ENCODE measurements around the gene RPTOR. TPM values are rescaled to one million over a fixed set of nuclear protein-coding genes. Genes with fewer than 3 reads are reported as not detected.

RPTOR gene
- total and polyA plus RNA-seq, 2 donors (not counting 1 experiment from before 2014, with no cell fraction given): 6.7 to 22.8 TPM

DNA sequence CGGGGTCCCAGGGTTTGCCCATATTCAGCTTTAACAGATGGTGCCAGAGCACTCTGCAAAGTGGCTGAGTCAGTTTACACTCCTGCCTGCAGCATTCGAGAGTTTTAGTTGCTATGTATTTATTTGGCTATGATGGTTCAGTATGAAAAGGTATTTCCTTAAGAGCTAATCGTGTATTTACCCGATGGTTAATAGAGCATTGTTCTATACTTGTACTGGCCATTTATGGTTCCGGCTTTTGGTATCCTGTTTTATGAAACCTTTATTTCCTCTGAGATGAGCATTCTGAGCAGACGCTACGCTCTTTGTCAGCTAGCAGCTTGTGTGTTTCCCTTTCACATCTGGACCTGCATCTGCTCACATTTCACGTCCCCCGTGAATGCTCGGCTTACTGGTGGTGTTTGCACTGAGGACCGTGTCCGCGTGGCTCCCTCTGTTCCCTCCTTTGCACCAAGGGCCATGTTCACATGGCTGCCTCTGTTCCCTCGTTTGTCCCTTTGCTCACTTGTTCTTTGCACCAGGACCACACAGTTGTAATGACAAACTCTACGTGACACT, 297.9 kb downstream of the RPTOR start:
- Histone ChIP-seq H3K79me2 (ENCODE audit: control insufficient read depth, insufficient read depth, low read length) (no peaks in the 10 kb centered on the region), H3K4me1 (ENCODE audit: control insufficient read depth, extremely low read depth, insufficient read depth, low read length) (no peaks in the 10 kb centered on the region), H3K9ac (ENCODE audit: insufficient read depth, low read length) (no peak overlapping the region), H4K20me1 (ENCODE audit: control insufficient read depth, extremely low read depth, insufficient read depth, low read length) (no peaks in the 10 kb centered on the region), H3K4me3 (replicated peaks in 1 of 4; ENCODE audit: control extremely low read depth in 1 of 4, insufficient read depth in 1 of 4, low read depth in 3 of 4, low read length in 4 of 4) (no peak overlapping the region), H3K36me3 (ENCODE audit: control insufficient read depth, insufficient read depth, low read length) (peaks cover 8% of the 10 kb centered on the region), H3K27ac (ENCODE audit: insufficient read depth, low read length) (no peak overlapping the region), H3K9me3 (ENCODE audit: control insufficient read depth, insufficient read depth, low read depth, low read length) (no peaks in the 10 kb centered on the region), H2AFZ (ENCODE audit: low read length) (no peak overlapping the region), H3K4me2 (ENCODE audit: extremely low read depth, insufficient read depth, low read length) (no peak overlapping the region), H3K27me3 (ENCODE audit: control insufficient read depth, insufficient read depth, low read length) (no peaks in the 10 kb centered on the region)
- DNase-seq (ENCODE audit: low read depth in 2 of 2): no peak
- TF ChIP-seq EZH2 (IDR thresholded peaks at IDR 0.05; ENCODE audit: low read length, missing control alignments): no peak
- TF ChIP-seq, protein P1, sequence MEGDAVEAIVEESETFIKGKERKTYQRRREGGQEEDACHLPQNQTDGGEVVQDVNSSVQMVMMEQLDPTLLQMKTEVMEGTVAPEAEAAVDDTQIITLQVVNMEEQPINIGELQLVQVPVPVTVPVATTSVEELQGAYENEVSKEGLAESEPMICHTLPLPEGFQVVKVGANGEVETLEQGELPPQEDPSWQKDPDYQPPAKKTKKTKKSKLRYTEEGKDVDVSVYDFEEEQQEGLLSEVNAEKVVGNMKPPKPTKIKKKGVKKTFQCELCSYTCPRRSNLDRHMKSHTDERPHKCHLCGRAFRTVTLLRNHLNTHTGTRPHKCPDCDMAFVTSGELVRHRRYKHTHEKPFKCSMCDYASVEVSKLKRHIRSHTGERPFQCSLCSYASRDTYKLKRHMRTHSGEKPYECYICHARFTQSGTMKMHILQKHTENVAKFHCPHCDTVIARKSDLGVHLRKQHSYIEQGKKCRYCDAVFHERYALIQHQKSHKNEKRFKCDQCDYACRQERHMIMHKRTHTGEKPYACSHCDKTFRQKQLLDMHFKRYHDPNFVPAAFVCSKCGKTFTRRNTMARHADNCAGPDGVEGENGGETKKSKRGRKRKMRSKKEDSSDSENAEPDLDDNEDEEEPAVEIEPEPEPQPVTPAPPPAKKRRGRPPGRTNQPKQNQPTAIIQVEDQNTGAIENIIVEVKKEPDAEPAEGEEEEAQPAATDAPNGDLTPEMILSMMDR (conservative IDR thresholded peaks at IDR 0.05 in 1 of 2, IDR thresholded peaks at IDR 0.05 in 1 of 2; ENCODE audit: low read depth in 1 of 2, low read length in 2 of 2): no peak

DNA sequence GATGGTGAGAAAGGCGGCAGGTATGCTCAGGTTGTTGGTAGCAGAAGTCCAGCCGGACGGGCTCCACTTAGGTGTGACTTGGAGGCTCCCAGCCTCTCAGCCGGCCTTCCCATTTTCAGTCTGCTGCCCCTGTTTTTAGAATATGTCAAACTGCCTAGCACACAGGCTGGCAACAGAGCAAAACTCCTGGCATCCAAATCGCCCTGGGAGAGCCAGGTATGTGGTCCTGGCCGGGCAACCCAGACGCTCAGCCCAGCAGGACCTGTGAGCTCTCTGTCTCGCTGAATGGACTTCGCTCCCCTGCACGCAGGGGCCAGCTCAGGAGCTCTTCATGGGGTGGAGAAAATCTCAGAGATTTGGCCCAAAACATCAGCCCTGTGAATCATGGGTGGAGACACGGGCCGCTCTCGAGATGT, 299.1 kb downstream of the RPTOR start:
- no peaks in the 10 kb centered on the region for H3K4me1 ChIP-seq (ENCODE audit: control insufficient read depth, extremely low read depth, insufficient read depth, low read length)
- no peak overlapping the region for H3K27ac ChIP-seq (ENCODE audit: insufficient read depth, low read length)
- H3K27me3 ChIP-seq (ENCODE audit: control insufficient read depth, insufficient read depth, low read length): no peaks in the 10 kb centered on the region
- no peaks in the 10 kb centered on the region for H3K79me2 ChIP-seq (ENCODE audit: control insufficient read depth, insufficient read depth, low read length)
- no peaks in the 10 kb centered on the region for H4K20me1 ChIP-seq (ENCODE audit: control insufficient read depth, extremely low read depth, insufficient read depth, low read length)
- no peak overlapping the region for H2AFZ ChIP-seq (ENCODE audit: low read length)
- no peaks in the 10 kb centered on the region for H3K9me3 ChIP-seq (ENCODE audit: control insufficient read depth, insufficient read depth, low read depth, low read length)
- TF ChIP-seq, protein P1 (conservative IDR thresholded peaks at IDR 0.05 in 1 of 2, IDR thresholded peaks at IDR 0.05 in 1 of 2; ENCODE audit: low read depth in 1 of 2, low read length in 2 of 2): no peak
- no peak for TF ChIP-seq EZH2 (IDR thresholded peaks at IDR 0.05; ENCODE audit: low read length, missing control alignments)
- H3K9ac ChIP-seq (ENCODE audit: insufficient read depth, low read length): no peak overlapping the region
- no peak for DNase-seq (ENCODE audit: low read depth in 2 of 2)
- H3K36me3 ChIP-seq (ENCODE audit: control insufficient read depth, insufficient read depth, low read length): peaks cover 8% of the 10 kb centered on the region
- no peak overlapping the region for H3K4me2 ChIP-seq (ENCODE audit: extremely low read depth, insufficient read depth, low read length)
- H3K4me3 ChIP-seq (replicated peaks in 1 of 4; ENCODE audit: control extremely low read depth in 1 of 4, insufficient read depth in 1 of 4, low read depth in 3 of 4, low read length in 4 of 4): no peak overlapping the region

DNA sequence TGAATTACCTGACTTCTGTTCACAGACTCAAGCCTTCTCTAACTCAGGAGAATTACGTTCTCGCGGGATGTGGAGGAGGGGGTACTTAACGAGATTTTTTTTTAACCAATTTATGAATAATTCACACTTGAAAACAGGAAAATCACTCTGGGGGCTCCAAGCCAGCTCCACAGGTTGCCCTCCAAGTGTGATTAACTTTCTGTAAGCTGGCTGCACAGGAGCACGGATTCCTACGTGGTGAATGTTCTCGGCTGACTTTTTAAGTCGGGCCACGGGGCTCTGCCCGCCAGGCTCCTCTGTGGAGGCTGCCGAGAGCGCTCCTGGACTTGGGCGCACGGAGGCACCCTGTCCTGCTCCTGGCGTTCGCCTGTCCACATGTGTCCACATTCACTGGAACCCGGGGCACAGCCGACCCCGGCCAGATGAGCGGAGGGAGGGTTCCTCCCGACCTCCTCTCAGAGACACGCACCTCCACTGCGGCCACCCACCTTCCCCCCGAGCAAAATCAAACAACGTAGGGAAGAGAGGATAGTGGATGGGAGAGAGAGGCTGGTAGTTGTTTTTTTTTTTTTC, 299.9 kb downstream of the RPTOR start:
- peak in 1 of 2 donors; percentile 52 for DNase-seq (ENCODE audit: low read depth in 2 of 2)
- H3K36me3 ChIP-seq (ENCODE audit: control insufficient read depth, insufficient read depth, low read length): peaks cover 8% of the 10 kb centered on the region
- no peak overlapping the region for H3K4me2 ChIP-seq (ENCODE audit: extremely low read depth, insufficient read depth, low read length)

More for the DNA sequence above, 299.9 kb downstream of the RPTOR start:
- no peak overlapping the region for H3K4me3 ChIP-seq (replicated peaks in 1 of 4; ENCODE audit: control extremely low read depth in 1 of 4, insufficient read depth in 1 of 4, low read depth in 3 of 4, low read length in 4 of 4)
- H3K4me1 ChIP-seq (ENCODE audit: control insufficient read depth, extremely low read depth, insufficient read depth, low read length): no peaks in the 10 kb centered on the region
- H3K9me3 ChIP-seq (ENCODE audit: control insufficient read depth, insufficient read depth, low read depth, low read length): no peaks in the 10 kb centered on the region
- H3K9ac ChIP-seq (ENCODE audit: insufficient read depth, low read length): no peak overlapping the region
- H3K27me3 ChIP-seq (ENCODE audit: control insufficient read depth, insufficient read depth, low read length): no peaks in the 10 kb centered on the region
- H3K79me2 ChIP-seq (ENCODE audit: control insufficient read depth, insufficient read depth, low read length): no peaks in the 10 kb centered on the region
- no peaks in the 10 kb centered on the region for H4K20me1 ChIP-seq (ENCODE audit: control insufficient read depth, extremely low read depth, insufficient read depth, low read length)
- H3K27ac ChIP-seq (ENCODE audit: insufficient read depth, low read length): no peak overlapping the region
- TF ChIP-seq, protein P1 (conservative IDR thresholded peaks at IDR 0.05 in 1 of 2, IDR thresholded peaks at IDR 0.05 in 1 of 2; ENCODE audit: low read depth in 1 of 2, low read length in 2 of 2): no peak
- no peak for TF ChIP-seq EZH2 (IDR thresholded peaks at IDR 0.05; ENCODE audit: low read length, missing control alignments)
- H2AFZ ChIP-seq (ENCODE audit: low read length): no peak overlapping the region
